Measurements from ENCODE around the gene CDS2. TPM values are rescaled to one million over a fixed set of nuclear protein-coding genes. Genes with fewer than 3 reads are reported as not detected.

Gene CDS2
- total RNA-seq, 1 experiment from 2014 or later, result 37.5 TPM

DNA sequence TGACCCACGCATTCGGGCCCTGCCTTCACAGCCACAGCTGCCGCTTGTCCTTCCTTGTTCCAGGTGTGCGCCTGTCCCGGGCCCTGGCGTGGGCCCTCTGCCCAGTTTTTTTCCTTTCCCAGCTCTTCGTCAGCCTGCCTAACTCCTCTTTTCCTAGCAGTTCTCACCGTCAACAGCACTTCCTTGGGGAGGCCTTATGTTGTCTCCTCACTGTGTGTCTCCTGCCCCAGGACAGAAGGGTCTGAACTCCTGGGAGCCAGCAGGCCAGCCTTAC is 71.8 kb downstream of the CDS2 start:
- Histone ChIP-seq H3K9ac (ENCODE audit: low read length) (no peak overlapping the region), H3K4me2 (ENCODE audit: low read length) (no peak overlapping the region), H3K4me3 (replicated peaks in 1 of 2; ENCODE audit: low read depth in 1 of 2, low read length in 2 of 2) (no peak overlapping the region), H3K79me2 (ENCODE audit: insufficient read depth, low read length) (no peaks in the 10 kb centered on the region), H3K9me2 (ENCODE audit: insufficient read depth) (no peaks in the 10 kb centered on the region), H4K20me1 (ENCODE audit: insufficient read depth) (no peaks in the 10 kb centered on the region), H3K36me3 (ENCODE audit: control insufficient read depth in 1 of 2, insufficient read depth in 2 of 2, low read length in 2 of 2) (no peaks in the 10 kb centered on the region), H3K9me3 (ENCODE audit: control insufficient read depth in 1 of 2, insufficient read depth in 1 of 2, low read depth in 1 of 2, low read length in 2 of 2) (no peaks in the 10 kb centered on the region), H2AFZ (ENCODE audit: low read depth, low read length, poor library complexity, severe bottlenecking) (no peak overlapping the region), H3K27ac (ENCODE audit: low read depth, low read length) (no peak overlapping the region), H3K27me3 (ENCODE audit: insufficient read depth, low read length) (no peaks in the 10 kb centered on the region), H3K4me1 (ENCODE audit: control insufficient read depth in 1 of 2, insufficient read depth in 2 of 2, low read length in 2 of 2) (no peaks in the 10 kb centered on the region)
- BruUV-seq (replicated peaks), result no TSS peak
- intact Hi-C loops (cut with micrococcal nuclease), result no loop called here
- ChIA-PET POLR2A (no interaction called here), CTCF (no interaction called here), RAD21 (ENCODE audit: low non-redundant PET in 1 of 2, low total read pairs in 2 of 2, uncharacterized antibody in 2 of 2, unreplicated experiment in 2 of 2) (interaction anchor here in 1 of 2 experiments (1.2 kb wide), 1 partner anchor 72 kb away, joined by 5 read pairs; no protein-coding TSS in a partner anchor)
- DNase-seq (ENCODE audit: low read depth, low spot score) (no peak), ATAC-seq (no peak)
- no peak for TF ChIP-seq SRF (IDR thresholded peaks at IDR 0.05; ENCODE audit: low read depth)
- no peak for TF ChIP-seq ATF3 (IDR thresholded peaks at IDR 0.05)
- TF ChIP-seq JUND (IDR thresholded peaks at IDR 0.05), result no peak
- TF ChIP-seq RAD21 (IDR thresholded peaks at IDR 0.05; ENCODE audit: low read depth), result no peak
- no peak for TF ChIP-seq SIN3A (IDR thresholded peaks at IDR 0.05; ENCODE audit: low read depth)
- TF ChIP-seq CEBPB (IDR thresholded peaks at IDR 0.05; ENCODE audit: low read depth), result no peak

- H3K9ac ChIP-seq (ENCODE audit: low read length), result no peak overlapping the region
- no peak for TF ChIP-seq YY1 (IDR thresholded peaks at IDR 0.05; ENCODE audit: extremely low read depth, insufficient replicate concordance, low read depth, low read length)
- H3K9me3 ChIP-seq (ENCODE audit: control insufficient read depth in 1 of 2, insufficient read depth in 1 of 2, low read depth in 1 of 2, low read length in 2 of 2), result no peaks in the 10 kb centered on the region
- no peaks in the 10 kb centered on the region for H3K79me2 ChIP-seq (ENCODE audit: insufficient read depth, low read length)
- no peaks in the 10 kb centered on the region for H3K27me3 ChIP-seq (ENCODE audit: insufficient read depth, low read length)
- H3K4me1 ChIP-seq (ENCODE audit: control insufficient read depth in 1 of 2, insufficient read depth in 2 of 2, low read length in 2 of 2), result no peaks in the 10 kb centered on the region
- ChIA-PET POLR2A (no interaction called here), CTCF (interaction anchor here (2.5 kb wide), 1 partner anchor 77 kb away, joined by 12 read pairs; the partner anchor contains the start of gene CDS2), RAD21 (ENCODE audit: low non-redundant PET in 1 of 2, low total read pairs in 2 of 2, uncharacterized antibody in 2 of 2, unreplicated experiment in 2 of 2) (no interaction called here)
- H3K36me3 ChIP-seq (ENCODE audit: control insufficient read depth in 1 of 2, insufficient read depth in 2 of 2, low read length in 2 of 2), result no peaks in the 10 kb centered on the region
- no TSS peak for BruUV-seq (replicated peaks)
- H3K4me3 ChIP-seq (replicated peaks in 1 of 2; ENCODE audit: low read depth in 1 of 2, low read length in 2 of 2), result no peak overlapping the region
- intact Hi-C loops (cut with micrococcal nuclease), result no loop called here
- ATAC-seq (no peak), DNase-seq (ENCODE audit: low read depth, low spot score) (no peak)
- no peaks in the 10 kb centered on the region for H3K9me2 ChIP-seq (ENCODE audit: insufficient read depth)
- no peaks in the 10 kb centered on the region for H4K20me1 ChIP-seq (ENCODE audit: insufficient read depth)
- no peak overlapping the region for H3K27ac ChIP-seq (ENCODE audit: low read depth, low read length)
- H2AFZ ChIP-seq (ENCODE audit: low read depth, low read length, poor library complexity, severe bottlenecking), result no peak overlapping the region
- no peak overlapping the region for H3K4me2 ChIP-seq (ENCODE audit: low read length)
Measured at GRCh38 chr20:5203380-5203779, 76.6 kb downstream of the CDS2 start.
